ENCODE results near the gene YIF1B. TPM values are rescaled to one million over a fixed set of nuclear protein-coding genes. Genes with fewer than 3 reads are reported as not detected.

Gene YIF1B
- total and polyA plus RNA-seq, 8 donors: 6.9 to 32.3 (median 14.3) TPM

GRCh38 chr19:38360839-38361631, 45.3 kb upstream of the YIF1B start:
- Histone ChIP-seq H3K4me3 (peak overlapping the region; percentile 34 to 76 (median 52)), H3K36me3 (no peaks in the 10 kb centered on the region), H3K27me3 (peaks cover 0 to 12% (median 0%) of the 10 kb centered on the region in 4 donors), H3K27ac (no peak overlapping the region), H3K9me3 (no peaks in the 10 kb centered on the region), H3K4me1 (peaks cover 0 to 2% (median 0%) of the 10 kb centered on the region in 3 donors)
- 19 to 24% methylated on average over 19 to 23 of the region's 23 CpGs for WGBS, 2 donors
- no peak for TF ChIP-seq CTCF (IDR thresholded peaks at IDR 0.05)
- DNase-seq (no peak), FAIRE-seq (no peak), ATAC-seq (peak in 3 of 4 donors; percentile 2 to 7 (median 4))
- intact Hi-C loops (cut with DNase I): no loop called here

GRCh38 chr19:38360351-38360750, 44.6 kb upstream of the YIF1B start:
- intact Hi-C loops (cut with DNase I): no loop called here
- no peak overlapping the region for H3K4me3 ChIP-seq
- no peaks in the 10 kb centered on the region for H3K9me3 ChIP-seq
- peaks cover 0 to 12% (median 0%) of the 10 kb centered on the region in 4 donors for H3K27me3 ChIP-seq
- H3K27ac ChIP-seq: no peak overlapping the region
- DNase-seq (no peak), ATAC-seq (no peak), FAIRE-seq (no peak)
- no peaks in the 10 kb centered on the region for H3K36me3 ChIP-seq
- 65 to 69% methylated on average over 9 of the region's 9 CpGs for WGBS, 2 donors
- H3K4me1 ChIP-seq: peaks cover 0 to 2% (median 0%) of the 10 kb centered on the region in 3 donors
- no peak for TF ChIP-seq CTCF (IDR thresholded peaks at IDR 0.05)

- no peak for TF ChIP-seq CTCF (IDR thresholded peaks at IDR 0.05)
- WGBS, 2 donors: 35 to 45% methylated on average over 15 to 18 of the region's 18 CpGs
- Histone ChIP-seq H3K27ac (no peak overlapping the region), H3K4me1 (peaks cover 0 to 2% (median 0%) of the 10 kb centered on the region in 3 donors), H3K9me3 (no peaks in the 10 kb centered on the region), H3K36me3 (no peaks in the 10 kb centered on the region), H3K27me3 (peaks cover 0 to 12% (median 0%) of the 10 kb centered on the region in 4 donors), H3K4me3 (no peak overlapping the region)
- peak in 1 of 6 donors; percentile 20 for DNase-seq
- intact Hi-C loops (cut with DNase I): no loop called here
- FAIRE-seq: no peak
- no peak for ATAC-seq
These were observed 43.7 kb upstream of the YIF1B start for GRCh38 chr19:38359242-38360021.

GRCh38 chr19:38358071-38358470, 42.3 kb upstream of the YIF1B start:
- DNase-seq (no peak), ATAC-seq (no peak), FAIRE-seq (no peak)
- no peaks in the 10 kb centered on the region for H3K36me3 ChIP-seq
- H3K4me1 ChIP-seq: peaks cover 0 to 2% (median 0%) of the 10 kb centered on the region in 3 donors
- WGBS, 2 donors: 28 to 33% methylated on average over 5 of the region's 5 CpGs
- H3K9me3 ChIP-seq: no peaks in the 10 kb centered on the region
- no peak overlapping the region for H3K27ac ChIP-seq
- TF ChIP-seq CTCF (IDR thresholded peaks at IDR 0.05): no peak
- peaks cover 0 to 12% (median 0%) of the 10 kb centered on the region in 4 donors for H3K27me3 ChIP-seq
- H3K4me3 ChIP-seq: no peak overlapping the region
- intact Hi-C loops (cut with DNase I): no loop called here

All from pancreas (tissue), 10 donors.